Parathyroid adenoma (tissue), 2 donors: Measurements from ENCODE around the gene MAGEA2.
"Not testable (repeated sequence)": the region's sequence is repeated elsewhere in the genome, so short reads cannot be mapped to it uniquely, and the experiment has no call there.

Experiments
- H2AFZ ChIP-seq: fragments of 300-600 bp; sonication (generic); one replicate; pipeline ENCODE4 v1.7.0; 2017; ENCODE audit warnings: antibody characterized with exemption, mild to moderate bottlenecking
- H3K27ac ChIP-seq: fragments of 300-600 bp; sonication (generic); one replicate; pipeline ENCODE4 v1.7.0; 2017
- H3K27me3 ChIP-seq: fragments of 300-600 bp; sonication (generic); one replicate; pipeline ENCODE4 v1.7.0; 2017; ENCODE audit warnings: low read length; ENCODE audit not compliant: control insufficient read depth, insufficient read depth
- H3K36me3 ChIP-seq: fragments of 300-600 bp; sonication (generic); one replicate; pipeline ENCODE4 v1.7.0; 2017; ENCODE audit warnings: low read length; ENCODE audit not compliant: control insufficient read depth, insufficient read depth
- H3K4me1 ChIP-seq: fragments of 300-600 bp; sonication (generic); one replicate; pipeline ENCODE4 v1.7.0; 2017; ENCODE audit warnings: control low read depth
- H3K4me2 ChIP-seq: fragments of 300-600 bp; sonication (generic); one replicate; pipeline ENCODE4 v1.7.0; 2017; ENCODE audit warnings: low read length
- H3K4me3 ChIP-seq: fragments of 300-600 bp; sonication (generic); one replicate; pipeline ENCODE4 v1.7.0; 2017; ENCODE audit warnings: low read depth, low read length
- H3K79me2 ChIP-seq: fragments of 300-600 bp; sonication (generic); one replicate; pipeline ENCODE4 v1.7.0; 2017; ENCODE audit warnings: control low read depth
- H3K9ac ChIP-seq: fragments of 300-600 bp; sonication (generic); one replicate; pipeline ENCODE4 v1.7.0; 2017; ENCODE audit warnings: mild to moderate bottlenecking
- H3K9me3 ChIP-seq: fragments of 300-600 bp; sonication (generic); one replicate; pipeline ENCODE4 v1.7.0; 2017; ENCODE audit warnings: low read length; ENCODE audit not compliant: control insufficient read depth
- TF ChIP-seq, protein P1 (sequence below): fragments of 300-600 bp; sonication (generic); IDR thresholded peaks from one replicate; pipeline ENCODE4 v1.7.0; 2017; ENCODE audit warnings: antibody characterized with exemption, mild to moderate bottlenecking
- donor health status: primary hyperparathyroidism.

MAGEA2 gene

DNA sequence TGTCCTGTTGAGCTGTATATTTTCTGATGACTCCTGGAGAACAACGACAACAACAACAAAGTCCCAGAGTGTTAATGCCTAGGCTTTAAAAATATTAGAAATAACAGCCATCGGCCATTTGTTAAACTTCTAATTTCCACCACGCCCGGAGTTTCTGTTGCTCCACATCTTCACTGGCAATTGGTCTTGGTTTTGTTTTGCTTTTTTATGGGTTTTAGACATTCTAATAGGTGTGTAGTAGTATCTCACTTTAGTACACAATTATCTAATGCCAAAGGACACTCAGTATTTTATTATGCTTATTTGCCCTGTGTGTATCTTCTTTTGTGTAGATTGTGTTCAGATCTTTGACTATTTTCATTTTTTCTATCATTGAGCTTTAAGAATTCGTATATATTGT is 15.1 kb downstream of the MAGEA2 start:
- Histone ChIP-seq H3K4me3 (no peak overlapping the region), H3K9ac (no peak overlapping the region), H2AFZ (no peak overlapping the region), H3K36me3 (no peaks in the 10 kb centered on the region), H3K27ac (no peak overlapping the region), H3K4me2 (no peak overlapping the region), H3K79me2 (no peaks in the 10 kb centered on the region), H3K27me3 (no peaks in the 10 kb centered on the region), H3K4me1 (no peaks in the 10 kb centered on the region), H3K9me3 (no peaks in the 10 kb centered on the region)
- TF ChIP-seq, protein P1, sequence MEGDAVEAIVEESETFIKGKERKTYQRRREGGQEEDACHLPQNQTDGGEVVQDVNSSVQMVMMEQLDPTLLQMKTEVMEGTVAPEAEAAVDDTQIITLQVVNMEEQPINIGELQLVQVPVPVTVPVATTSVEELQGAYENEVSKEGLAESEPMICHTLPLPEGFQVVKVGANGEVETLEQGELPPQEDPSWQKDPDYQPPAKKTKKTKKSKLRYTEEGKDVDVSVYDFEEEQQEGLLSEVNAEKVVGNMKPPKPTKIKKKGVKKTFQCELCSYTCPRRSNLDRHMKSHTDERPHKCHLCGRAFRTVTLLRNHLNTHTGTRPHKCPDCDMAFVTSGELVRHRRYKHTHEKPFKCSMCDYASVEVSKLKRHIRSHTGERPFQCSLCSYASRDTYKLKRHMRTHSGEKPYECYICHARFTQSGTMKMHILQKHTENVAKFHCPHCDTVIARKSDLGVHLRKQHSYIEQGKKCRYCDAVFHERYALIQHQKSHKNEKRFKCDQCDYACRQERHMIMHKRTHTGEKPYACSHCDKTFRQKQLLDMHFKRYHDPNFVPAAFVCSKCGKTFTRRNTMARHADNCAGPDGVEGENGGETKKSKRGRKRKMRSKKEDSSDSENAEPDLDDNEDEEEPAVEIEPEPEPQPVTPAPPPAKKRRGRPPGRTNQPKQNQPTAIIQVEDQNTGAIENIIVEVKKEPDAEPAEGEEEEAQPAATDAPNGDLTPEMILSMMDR: no peak

DNA sequence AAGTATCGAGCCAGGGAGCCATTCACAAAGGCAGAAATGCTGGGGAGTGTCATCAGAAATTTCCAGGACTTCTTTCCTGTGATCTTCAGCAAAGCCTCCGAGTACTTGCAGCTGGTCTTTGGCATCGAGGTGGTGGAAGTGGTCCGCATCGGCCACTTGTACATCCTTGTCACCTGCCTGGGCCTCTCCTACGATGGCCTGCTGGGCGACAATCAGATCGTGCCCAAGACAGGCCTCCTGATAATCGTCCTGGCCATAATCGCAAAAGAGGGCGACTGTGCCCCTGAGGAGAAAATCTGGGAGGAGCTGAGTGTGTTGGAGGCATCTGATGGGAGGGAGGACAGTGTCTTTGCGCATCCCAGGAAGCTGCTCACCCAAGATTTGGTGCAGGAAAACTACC is 17.1 kb downstream of the MAGEA2 start:
- not testable (repeated sequence) for H3K9ac ChIP-seq, H3K36me3 ChIP-seq, H3K4me2 ChIP-seq, H3K9me3 ChIP-seq, H3K79me2 ChIP-seq, H3K27me3 ChIP-seq, H2AFZ ChIP-seq, H3K4me3 ChIP-seq, H3K27ac ChIP-seq, H3K4me1 ChIP-seq

DNA sequence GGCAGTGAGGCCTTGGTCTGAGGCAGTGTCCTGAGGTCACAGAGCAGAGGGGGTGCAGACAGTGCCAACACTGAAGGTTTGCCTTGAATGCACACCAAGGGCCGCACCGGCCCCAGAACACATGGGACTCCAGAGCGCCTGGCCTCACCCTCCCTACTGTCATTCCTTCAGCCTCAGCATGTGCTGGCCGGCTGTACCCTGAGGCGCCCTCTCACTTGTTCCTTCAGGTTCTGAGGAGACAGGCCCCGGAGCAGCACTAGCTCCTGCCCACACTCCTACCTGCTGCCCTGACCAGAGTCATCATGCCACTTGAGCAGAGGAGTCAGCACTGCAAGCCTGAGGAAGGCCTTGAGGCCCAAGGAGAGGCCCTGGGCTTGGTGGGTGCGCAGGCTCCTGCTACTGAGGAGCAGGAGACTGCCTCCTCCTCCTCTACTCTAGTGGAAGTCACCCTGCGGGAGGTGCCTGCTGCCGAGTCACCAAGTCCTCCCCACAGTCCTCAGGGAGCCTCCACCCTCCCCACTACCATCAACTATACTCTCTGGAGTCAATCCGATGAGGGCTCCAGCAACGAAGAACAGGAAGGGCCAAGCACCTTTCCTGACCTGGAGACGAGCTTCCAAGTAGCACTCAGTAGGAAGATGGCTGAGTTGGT is 17.7 kb downstream of the MAGEA2 start:
- Histone ChIP-seq H2AFZ (no peak overlapping the region), H3K4me1 (no peaks in the 10 kb centered on the region), H3K4me2 (no peak overlapping the region), H3K27me3 (no peaks in the 10 kb centered on the region), H3K79me2 (no peaks in the 10 kb centered on the region), H3K4me3 (no peak overlapping the region), H3K9ac (no peak overlapping the region), H3K9me3 (no peaks in the 10 kb centered on the region), H3K36me3 (no peaks in the 10 kb centered on the region), H3K27ac (no peak overlapping the region)
- TF ChIP-seq, protein P1: no peak

DNA sequence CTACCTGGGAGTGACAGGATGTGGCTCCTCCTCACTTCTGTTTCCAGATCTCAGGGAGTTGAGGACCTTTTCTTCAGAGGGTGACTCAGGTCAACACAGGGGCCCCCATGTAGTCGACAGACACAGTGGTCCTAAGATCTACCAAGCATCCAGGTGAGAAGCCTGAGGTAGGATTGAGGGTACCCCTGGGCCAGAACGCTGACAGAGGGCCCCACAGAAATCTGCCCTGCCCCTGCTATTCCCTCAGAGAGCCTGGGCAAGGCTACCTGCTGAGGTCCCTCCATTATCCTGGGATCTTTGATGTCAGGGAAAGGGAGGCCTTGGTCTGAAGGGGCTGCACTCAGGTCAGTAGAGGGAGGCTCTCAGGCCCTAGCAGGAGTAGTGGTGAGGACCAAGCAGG is 18.5 kb downstream of the MAGEA2 start:
- Histone ChIP-seq H3K79me2 (no peaks in the 10 kb centered on the region), H3K9ac (no peak overlapping the region), H3K9me3 (no peaks in the 10 kb centered on the region), H3K36me3 (no peaks in the 10 kb centered on the region), H3K27ac (no peak overlapping the region), H3K4me3 (no peak overlapping the region), H3K4me2 (no peak overlapping the region), H2AFZ (no peak overlapping the region), H3K27me3 (no peaks in the 10 kb centered on the region), H3K4me1 (no peaks in the 10 kb centered on the region)
- TF ChIP-seq, protein P1: no peak

DNA sequence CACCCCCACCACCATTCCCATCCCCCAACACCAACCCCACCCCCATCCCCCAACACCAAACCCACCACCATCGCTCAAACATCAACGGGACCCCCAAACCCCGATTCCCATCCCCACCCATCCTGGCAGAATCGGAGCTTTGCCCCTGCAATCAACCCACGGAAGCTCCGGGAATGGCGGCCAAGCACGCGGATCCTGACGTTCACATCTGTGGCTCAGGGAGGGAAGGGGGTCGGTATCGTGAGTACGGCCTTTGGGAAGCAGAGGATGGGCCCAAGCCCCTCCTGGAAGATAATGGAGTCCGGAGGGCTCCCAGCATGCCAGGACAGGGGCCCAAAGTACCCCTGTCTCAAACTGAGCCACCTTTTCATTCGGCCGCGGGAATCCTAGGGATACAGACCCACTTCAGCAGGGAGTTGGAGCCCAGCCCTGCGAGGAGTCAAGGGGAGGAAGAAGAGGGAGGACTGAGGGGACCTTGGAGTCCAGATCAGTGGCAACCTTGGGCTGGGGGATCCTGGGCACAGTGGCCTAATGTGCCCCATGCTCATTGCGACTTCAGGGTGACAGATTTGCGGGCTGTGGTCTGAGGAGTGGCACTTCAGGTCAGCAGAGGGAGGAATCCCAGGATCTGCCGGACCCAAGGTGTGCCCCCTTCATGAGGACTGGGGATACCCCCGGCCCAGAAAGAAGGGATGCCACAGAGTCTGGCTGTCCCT is 19.3 kb downstream of the MAGEA2 start:
- not testable (repeated sequence) for H3K4me1 ChIP-seq, H2AFZ ChIP-seq, H3K9ac ChIP-seq, H3K4me2 ChIP-seq, H3K79me2 ChIP-seq, H3K9me3 ChIP-seq, H3K4me3 ChIP-seq, H3K27me3 ChIP-seq, H3K27ac ChIP-seq, H3K36me3 ChIP-seq
